ENCODE measurements around the gene MOGAT2.

GRCh38 chr11:75733431-75734107 is 15.9 kb downstream of the MOGAT2 start:
- TF ChIP-seq, protein P1, sequence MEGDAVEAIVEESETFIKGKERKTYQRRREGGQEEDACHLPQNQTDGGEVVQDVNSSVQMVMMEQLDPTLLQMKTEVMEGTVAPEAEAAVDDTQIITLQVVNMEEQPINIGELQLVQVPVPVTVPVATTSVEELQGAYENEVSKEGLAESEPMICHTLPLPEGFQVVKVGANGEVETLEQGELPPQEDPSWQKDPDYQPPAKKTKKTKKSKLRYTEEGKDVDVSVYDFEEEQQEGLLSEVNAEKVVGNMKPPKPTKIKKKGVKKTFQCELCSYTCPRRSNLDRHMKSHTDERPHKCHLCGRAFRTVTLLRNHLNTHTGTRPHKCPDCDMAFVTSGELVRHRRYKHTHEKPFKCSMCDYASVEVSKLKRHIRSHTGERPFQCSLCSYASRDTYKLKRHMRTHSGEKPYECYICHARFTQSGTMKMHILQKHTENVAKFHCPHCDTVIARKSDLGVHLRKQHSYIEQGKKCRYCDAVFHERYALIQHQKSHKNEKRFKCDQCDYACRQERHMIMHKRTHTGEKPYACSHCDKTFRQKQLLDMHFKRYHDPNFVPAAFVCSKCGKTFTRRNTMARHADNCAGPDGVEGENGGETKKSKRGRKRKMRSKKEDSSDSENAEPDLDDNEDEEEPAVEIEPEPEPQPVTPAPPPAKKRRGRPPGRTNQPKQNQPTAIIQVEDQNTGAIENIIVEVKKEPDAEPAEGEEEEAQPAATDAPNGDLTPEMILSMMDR (IDR thresholded peaks at IDR 0.05): no peak
- TF ChIP-seq POLR2AphosphoS5 (IDR thresholded peaks at IDR 0.05) (peak in 1 of 3 donors; percentile 7), POLR2A (IDR thresholded peaks at IDR 0.05) (no peak)
